GM23338 (cell line): ENCODE measurements around the gene DHPS.

Experiments
- EZH2 ChIP-seq: fragments of 200-600 bp; sonication (generic); IDR thresholded peaks from one replicate; pipeline ENCODE4 v1.8.0; 2017; ENCODE audit warnings: antibody characterized with exemption, mild to moderate bottlenecking, low read depth; ENCODE audit not compliant: unreplicated experiment
- POLR2AphosphoS5 ChIP-seq: IDR thresholded peaks from 2 replicates; pipeline ENCODE4 v1.6.1; 2016; ENCODE audit warnings: antibody characterized with exemption, low read depth
- ZNF114 ChIP-seq: fragments of 250-450 bp; sonication (Bioruptor Pico); IDR thresholded peaks from 2 replicates; pipeline ENCODE4 v1.5.0; 2020; ENCODE audit warnings: mild to moderate bottlenecking, moderate library complexity
- TF ChIP-seq, protein P1 (sequence below), 2 experiments: fragments of 200-600 bp in 1 of 2; sonication (generic) in 1 of 2; conservative IDR thresholded peaks; 2 replicates each; pipeline versions ENCODE4 v1.5.1 to v1.6.1; 2016 to 2017; ENCODE audit warnings: antibody characterized with exemption in 2 of 2, low read depth in 2 of 2, mild to moderate bottlenecking in 2 of 2, moderate library complexity in 1 of 2
- TF ChIP-seq, protein P2 (sequence below): IDR thresholded peaks from one replicate; pipeline ENCODE4 v1.6.1; 2018; ENCODE audit warnings: antibody characterized with exemption; ENCODE audit not compliant: unreplicated experiment

DNA sequence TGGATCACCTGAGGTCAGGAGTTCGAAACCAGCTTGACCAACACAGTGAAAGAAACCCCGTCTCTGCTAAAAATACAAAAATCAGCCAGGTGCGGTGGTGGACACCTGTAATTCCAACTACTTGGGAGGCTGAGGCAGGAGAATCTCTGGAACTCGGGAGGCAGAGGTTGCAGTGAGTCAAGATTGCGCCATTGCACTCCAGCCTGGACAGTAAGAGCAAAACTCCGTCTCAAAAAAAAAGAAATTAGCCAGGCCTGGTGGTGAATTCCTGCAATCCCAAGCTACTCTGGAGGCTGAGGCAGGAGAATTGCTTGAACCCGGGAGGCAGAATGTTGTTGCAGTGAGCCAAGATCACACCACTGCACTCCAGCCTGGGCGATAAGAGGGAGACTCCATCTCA, 27.0 kb upstream of the DHPS start:
- TF ChIP-seq POLR2AphosphoS5 = no peak
- TF ChIP-seq, protein P1, sequence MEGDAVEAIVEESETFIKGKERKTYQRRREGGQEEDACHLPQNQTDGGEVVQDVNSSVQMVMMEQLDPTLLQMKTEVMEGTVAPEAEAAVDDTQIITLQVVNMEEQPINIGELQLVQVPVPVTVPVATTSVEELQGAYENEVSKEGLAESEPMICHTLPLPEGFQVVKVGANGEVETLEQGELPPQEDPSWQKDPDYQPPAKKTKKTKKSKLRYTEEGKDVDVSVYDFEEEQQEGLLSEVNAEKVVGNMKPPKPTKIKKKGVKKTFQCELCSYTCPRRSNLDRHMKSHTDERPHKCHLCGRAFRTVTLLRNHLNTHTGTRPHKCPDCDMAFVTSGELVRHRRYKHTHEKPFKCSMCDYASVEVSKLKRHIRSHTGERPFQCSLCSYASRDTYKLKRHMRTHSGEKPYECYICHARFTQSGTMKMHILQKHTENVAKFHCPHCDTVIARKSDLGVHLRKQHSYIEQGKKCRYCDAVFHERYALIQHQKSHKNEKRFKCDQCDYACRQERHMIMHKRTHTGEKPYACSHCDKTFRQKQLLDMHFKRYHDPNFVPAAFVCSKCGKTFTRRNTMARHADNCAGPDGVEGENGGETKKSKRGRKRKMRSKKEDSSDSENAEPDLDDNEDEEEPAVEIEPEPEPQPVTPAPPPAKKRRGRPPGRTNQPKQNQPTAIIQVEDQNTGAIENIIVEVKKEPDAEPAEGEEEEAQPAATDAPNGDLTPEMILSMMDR (conservative IDR thresholded peaks at IDR 0.05; ENCODE audit: low read depth in 2 of 2) = no peak
- TF ChIP-seq ZNF114 (CRISPR knock-in tag) = no peak
- TF ChIP-seq, protein P2, sequence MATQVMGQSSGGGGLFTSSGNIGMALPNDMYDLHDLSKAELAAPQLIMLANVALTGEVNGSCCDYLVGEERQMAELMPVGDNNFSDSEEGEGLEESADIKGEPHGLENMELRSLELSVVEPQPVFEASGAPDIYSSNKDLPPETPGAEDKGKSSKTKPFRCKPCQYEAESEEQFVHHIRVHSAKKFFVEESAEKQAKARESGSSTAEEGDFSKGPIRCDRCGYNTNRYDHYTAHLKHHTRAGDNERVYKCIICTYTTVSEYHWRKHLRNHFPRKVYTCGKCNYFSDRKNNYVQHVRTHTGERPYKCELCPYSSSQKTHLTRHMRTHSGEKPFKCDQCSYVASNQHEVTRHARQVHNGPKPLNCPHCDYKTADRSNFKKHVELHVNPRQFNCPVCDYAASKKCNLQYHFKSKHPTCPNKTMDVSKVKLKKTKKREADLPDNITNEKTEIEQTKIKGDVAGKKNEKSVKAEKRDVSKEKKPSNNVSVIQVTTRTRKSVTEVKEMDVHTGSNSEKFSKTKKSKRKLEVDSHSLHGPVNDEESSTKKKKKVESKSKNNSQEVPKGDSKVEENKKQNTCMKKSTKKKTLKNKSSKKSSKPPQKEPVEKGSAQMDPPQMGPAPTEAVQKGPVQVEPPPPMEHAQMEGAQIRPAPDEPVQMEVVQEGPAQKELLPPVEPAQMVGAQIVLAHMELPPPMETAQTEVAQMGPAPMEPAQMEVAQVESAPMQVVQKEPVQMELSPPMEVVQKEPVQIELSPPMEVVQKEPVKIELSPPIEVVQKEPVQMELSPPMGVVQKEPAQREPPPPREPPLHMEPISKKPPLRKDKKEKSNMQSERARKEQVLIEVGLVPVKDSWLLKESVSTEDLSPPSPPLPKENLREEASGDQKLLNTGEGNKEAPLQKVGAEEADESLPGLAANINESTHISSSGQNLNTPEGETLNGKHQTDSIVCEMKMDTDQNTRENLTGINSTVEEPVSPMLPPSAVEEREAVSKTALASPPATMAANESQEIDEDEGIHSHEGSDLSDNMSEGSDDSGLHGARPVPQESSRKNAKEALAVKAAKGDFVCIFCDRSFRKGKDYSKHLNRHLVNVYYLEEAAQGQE = no peak
- no peak for TF ChIP-seq EZH2
